NCI-H510A (cell line): ENCODE data around the gene ASPA.

ENCODE experiments used
- DNase-seq: peaks from one replicate; lab custom pipeline; 2025; lab: John Stamatoyannopoulos, UW

Gene ASPA

DNA sequence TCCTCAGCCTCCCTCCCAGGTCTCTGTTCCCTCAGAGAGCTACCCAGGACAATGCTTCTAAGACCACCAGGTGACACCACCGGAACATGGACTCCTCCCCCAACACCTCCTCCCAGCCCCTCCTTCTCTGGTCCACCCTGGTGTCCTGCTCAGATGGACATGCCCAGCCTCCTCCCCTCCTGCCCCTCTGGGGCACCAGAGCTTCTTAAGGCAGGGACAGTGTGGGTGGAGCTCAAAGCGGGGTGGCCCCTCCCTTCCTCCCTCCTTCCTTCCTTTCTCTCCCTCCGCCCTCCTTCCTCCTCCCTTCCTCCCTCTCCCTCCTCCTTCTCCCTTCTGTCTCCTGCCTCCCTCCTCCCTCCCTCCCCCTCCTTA is 59.1 kb downstream of the ASPA start:
- no peak for DNase-seq

GRCh38 chr17:3535253-3535995 is 59.6 kb downstream of the ASPA start:
- DNase-seq: no peak

DNA sequence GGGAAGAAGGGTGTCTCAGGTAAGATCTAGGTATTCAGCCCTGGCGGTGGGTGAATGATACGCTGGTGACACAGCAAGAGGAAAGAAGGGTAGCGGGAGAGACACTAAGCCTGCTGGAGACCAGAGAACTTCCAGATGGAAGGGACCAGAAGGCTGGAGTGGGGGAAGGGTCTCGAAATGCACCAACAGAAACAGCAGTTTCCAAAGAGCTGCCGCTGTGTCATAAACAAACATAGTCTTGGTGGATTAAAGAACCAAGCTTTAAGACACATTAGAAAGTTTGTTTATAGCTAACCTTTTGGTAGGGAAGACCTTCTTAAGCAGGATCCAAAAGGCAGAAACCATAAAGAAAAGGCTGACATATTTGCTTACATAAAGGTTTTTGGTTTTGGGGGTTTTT is 60.9 kb downstream of the ASPA start:
- DNase-seq: no peak

DNA sequence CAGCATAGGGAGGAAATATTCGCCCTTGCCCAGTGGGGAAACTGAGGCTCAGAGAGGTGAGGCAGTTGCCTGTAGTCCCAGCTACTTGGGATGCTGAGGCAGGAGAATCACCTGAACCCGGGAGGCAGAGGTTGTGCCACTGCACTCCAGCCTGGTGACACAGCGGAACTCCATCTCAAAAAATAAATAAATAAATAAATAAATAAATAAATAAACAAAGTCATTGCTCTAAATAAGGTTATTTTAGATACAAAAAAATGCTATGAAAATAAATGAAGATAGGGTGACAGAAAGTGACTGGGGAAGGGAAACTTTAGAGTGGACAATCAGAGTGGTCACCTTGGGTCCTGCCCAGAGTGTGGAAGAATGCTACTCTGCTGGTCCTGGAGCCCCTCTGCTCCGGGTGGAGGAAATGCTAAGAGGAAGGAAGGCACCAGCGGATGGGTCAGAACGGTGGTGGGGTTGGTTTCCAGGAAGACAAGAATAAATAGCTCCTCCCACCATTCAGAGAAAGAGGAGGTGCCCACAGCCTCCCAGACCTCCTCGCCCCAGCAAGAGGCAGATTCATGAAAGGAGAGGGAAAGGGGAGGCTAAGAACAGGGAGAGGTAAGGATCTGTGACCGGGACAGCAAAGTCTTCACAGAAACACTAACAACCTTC is 64.2 kb downstream of the ASPA start:
- no peak for DNase-seq

DNA sequence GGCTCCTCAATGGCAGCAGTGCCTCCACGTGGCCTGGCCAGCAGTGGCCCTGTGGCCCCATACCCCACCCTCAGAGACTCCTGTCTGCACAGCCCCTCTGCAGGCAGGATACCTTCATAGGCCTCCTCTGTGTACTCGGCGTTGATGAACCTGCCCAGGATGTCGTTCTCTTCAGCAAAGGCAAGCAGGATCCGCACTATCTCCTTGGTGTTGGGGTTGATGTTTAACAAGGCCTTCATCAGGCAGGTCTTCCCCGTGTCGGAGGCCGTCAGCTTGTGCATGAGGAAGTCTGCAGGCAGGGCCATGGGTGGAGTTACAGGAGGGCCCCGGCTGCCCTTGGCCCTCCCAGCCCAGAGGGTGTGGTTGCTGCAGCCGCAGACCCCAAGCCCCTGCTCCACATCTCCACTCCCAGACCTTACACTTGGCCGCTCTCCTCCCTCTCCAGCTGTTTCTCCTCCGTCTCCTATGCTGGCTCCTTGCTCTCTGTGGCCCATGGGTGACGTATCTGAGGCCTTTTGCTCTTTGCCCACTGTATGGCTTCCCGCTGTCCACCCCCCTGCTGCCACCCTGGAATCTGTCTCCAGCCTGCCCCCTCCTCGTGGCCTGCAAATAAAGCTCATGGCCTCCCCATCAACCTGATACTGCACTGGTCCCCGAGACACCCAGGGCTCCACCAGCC is 66.8 kb downstream of the ASPA start:
- DNase-seq: no peak

GRCh38 chr17:3543453-3543852 is 67.7 kb downstream of the ASPA start:
- DNase-seq: no peak

DNA sequence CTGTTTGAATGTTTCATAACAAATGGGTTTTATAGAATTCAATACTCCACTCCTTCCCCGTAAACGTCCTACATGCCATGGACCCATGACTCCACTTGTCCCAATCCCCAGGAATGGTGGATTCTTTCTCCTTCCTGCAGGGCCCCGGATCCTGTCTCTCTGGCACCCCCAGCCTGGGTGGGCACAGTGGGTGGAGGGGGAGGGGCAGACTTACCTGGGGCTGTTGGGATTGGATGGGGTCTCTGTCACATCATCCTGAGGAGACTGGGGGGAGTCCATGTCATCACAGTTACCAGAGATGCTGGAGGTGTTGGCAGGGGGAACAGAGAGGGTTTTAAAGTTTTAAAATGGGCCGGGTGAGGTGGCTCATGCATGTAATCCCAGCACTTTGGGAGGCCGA is 68.6 kb downstream of the ASPA start:
- no peak for DNase-seq

- no peak for DNase-seq
Observed at GRCh38 chr17:3545151-3545550, 69.4 kb downstream of the ASPA start.

GRCh38 chr17:3546521-3546920 is 70.7 kb downstream of the ASPA start:
- DNase-seq: no peak

GRCh38 chr17:3546997-3547396 is 71.2 kb downstream of the ASPA start:
- no peak for DNase-seq

GRCh38 chr17:3547628-3548027 is 71.8 kb downstream of the ASPA start:
- DNase-seq: no peak

- no peak for DNase-seq
Observed at GRCh38 chr17:3549610-3550162, 73.9 kb downstream of the ASPA start.

DNA sequence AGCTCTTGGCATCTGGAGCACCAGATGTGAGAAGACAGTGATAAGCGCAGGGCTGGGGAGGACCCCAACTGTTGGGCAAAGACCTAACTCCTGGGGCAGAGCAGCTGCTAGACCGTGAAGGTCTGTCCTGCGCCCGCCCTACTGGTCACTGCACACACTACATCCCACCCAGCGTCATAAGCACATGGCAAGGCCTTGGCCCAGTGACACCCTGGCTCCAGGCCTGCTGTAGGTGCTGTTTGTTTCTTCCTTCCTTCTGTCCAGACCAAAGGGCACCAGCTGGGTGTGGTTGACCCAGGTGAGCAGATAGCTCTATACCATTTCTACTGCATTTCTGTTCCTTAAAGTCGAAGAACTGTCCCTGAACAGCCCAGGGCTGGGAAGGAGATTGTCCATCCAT is 75.4 kb downstream of the ASPA start:
- no peak for DNase-seq

GRCh38 chr17:3552916-3553315 is 77.1 kb downstream of the ASPA start:
- no peak for DNase-seq
